ENCODE results near the gene HPS1. TPM values are rescaled to one million over a fixed set of nuclear protein-coding genes. Genes with fewer than 3 reads are reported as not detected.

The HPS1 gene
- total and polyA plus RNA-seq, 10 of the 15 experiments (the other 5 are each of a cell fraction or from before 2014, with no cell fraction given) = 27.1 to 138 (median 54.8) TPM

- TF ChIP-seq FOXM1 (IDR thresholded peaks at IDR 0.05; ENCODE audit: low read depth, low read length) = no peak
- TF ChIP-seq STAT3 (IDR thresholded peaks at IDR 0.05; ENCODE audit: low read depth, low read length) = no peak
- TF ChIP-seq HDGF (IDR thresholded peaks at IDR 0.05) = no peak
- peak; percentile 86; the same call in 1 of the 2 replicates for TF ChIP-seq SIN3A (IDR thresholded peaks at IDR 0.05; ENCODE audit: low read depth, low read length)
- TF ChIP-seq SP1 (IDR thresholded peaks at IDR 0.05; ENCODE audit: low read depth, low read length) = no peak
- no peak for TF ChIP-seq HSF1 (IDR thresholded peaks at IDR 0.05; ENCODE audit: low read depth, low read length)
- TF ChIP-seq MEF2A (IDR thresholded peaks at IDR 0.05; ENCODE audit: insufficient read depth, low read depth, low read length) = 0 out of 2 replicates have a peak, but pooled peaks have one; percentile 29
- TF ChIP-seq NBN (IDR thresholded peaks at IDR 0.05) = no peak; the same call in 1 of the 2 replicates
- peak; percentile 45; the same call in 1 of the 2 replicates for TF ChIP-seq CREM (IDR thresholded peaks at IDR 0.05; ENCODE audit: low read depth)
- no peak for TF ChIP-seq ETV6 (conservative IDR thresholded peaks at IDR 0.05 in 1 of 2, IDR thresholded peaks at IDR 0.05 in 1 of 2; ENCODE audit: borderline replicate concordance in 1 of 2, low read depth in 1 of 2)
- no peak for TF ChIP-seq TARDBP (IDR thresholded peaks at IDR 0.05; ENCODE audit: borderline replicate concordance)
- TF ChIP-seq SREBF2 (IDR thresholded peaks at IDR 0.05; ENCODE audit: low read length) = no peak
- TF ChIP-seq ASH2L (IDR thresholded peaks at IDR 0.05; ENCODE audit: borderline replicate concordance, low read depth) = no peak
- TF ChIP-seq CBX5 (IDR thresholded peaks at IDR 0.05; ENCODE audit: low read depth) = peak; percentile 33; the same call in 1 of the 2 replicates
- no peak for TF ChIP-seq CUX1 (IDR thresholded peaks at IDR 0.05; ENCODE audit: insufficient replicate concordance, low read depth, low read length)
- TF ChIP-seq CTCF (IDR thresholded peaks at IDR 0.05 in 2 of 3, conservative IDR thresholded peaks at IDR 0.05 in 1 of 3; ENCODE audit: control insufficient read depth in 2 of 3, extremely low read depth in 1 of 3, insufficient read depth in 1 of 3, low read depth in 3 of 3, low read length in 3 of 3) = no peak
- peak; percentile 18 for TF ChIP-seq SMAD1 (IDR thresholded peaks at IDR 0.05; ENCODE audit: low read depth, partially characterized antibody)
- TF ChIP-seq ZNF687 (IDR thresholded peaks at IDR 0.05) = peak; percentile 67
Measured at GRCh38 chr10:98446661-98447221, at the start of gene HPS1 (continued).
